Endothelial cell of umbilical vein (primary cell): ENCODE measurements around the gene ADD2. TPM values are rescaled to one million over a fixed set of nuclear protein-coding genes. Genes with fewer than 3 reads are reported as not detected.

Experiments
- BruUV-seq: library from RNA; stranded (reverse); fragments of 400-500 nt; replicated peaks from 2 replicates; lab custom pipeline; 2021; lab: Mats Ljungman, UMichigan
- CTCF ChIA-PET: fragments of 300-600, 350-600 bp; sonication (Branson Sonifier 250); formaldehyde crosslinking; loops from one replicate; lab custom pipeline; 2021; ENCODE audit warnings: antibody characterized with exemption, inconsistent platforms; lab: Charles Lee
- POLR2A ChIA-PET: fragments of 300-600, 350-600 bp; sonication (Branson Sonifier 250); formaldehyde crosslinking; loops from one replicate; lab custom pipeline; 2021; ENCODE audit warnings: antibody characterized with exemption, inconsistent platforms; lab: Charles Lee
- DNase-seq: peaks from one replicate; pipeline ENCODE4 v3.0.0-alpha.2; 2011; ENCODE audit warnings: low read depth, low spot score
- FAIRE-seq: peaks from 2 replicates; lab custom pipeline; 2011; peaks lifted over from hg19 to GRCh38; lab: Jason Lieb, UNC
- H2AFZ ChIP-seq: 2 replicates; pipeline ENCODE4 v1.6.0; 2012; ENCODE audit warnings: low read depth, low read length, control low read depth, inconsistent platforms
- H3K27ac ChIP-seq: 2 replicates; pipeline ENCODE4 v1.5.1; 2011; ENCODE audit warnings: low read depth, mild to moderate bottlenecking, control low read depth, low read length, moderate library complexity; ENCODE audit not compliant: insufficient read depth
- H3K27me3 ChIP-seq, 2 experiments: 2 replicates each; pipeline versions ENCODE4 v1.6.0 to v1.6.1; 2011; ENCODE audit warnings: low read length in 2 of 2, mixed read lengths in 1 of 2; ENCODE audit not compliant: control insufficient read depth in 2 of 2, insufficient read depth in 2 of 2
- H3K36me3 ChIP-seq, 2 experiments: 2 replicates in 1 of 2; 3 replicates in 1 of 2; pipeline ENCODE4 v1.5.1; 2011; ENCODE audit warnings: low read length in 2 of 2, mild to moderate bottlenecking in 1 of 2, moderate library complexity in 1 of 2; ENCODE audit not compliant: control insufficient read depth in 2 of 2, insufficient read depth in 2 of 2; ENCODE audit errors: extremely low read depth in 1 of 2
- H3K4me1 ChIP-seq: 3 replicates; pipeline ENCODE4 v1.5.1; 2011; ENCODE audit warnings: mild to moderate bottlenecking, low read length; ENCODE audit not compliant: control insufficient read depth, insufficient read depth; ENCODE audit errors: extremely low read depth
- H3K4me2 ChIP-seq: 2 replicates; pipeline ENCODE4 v1.6.1; 2011; ENCODE audit warnings: low read length, control low read depth, mixed read lengths; ENCODE audit not compliant: insufficient read depth
- H3K4me3 ChIP-seq, 3 experiments: fragments of 200-600 bp in 1 of 3; sonication (generic), shearing (Covaris generic) in 1 of 3; replicated peaks in 1 of 3; 2 replicates each; pipeline ENCODE4 v1.5.1; 2011 to 2016; ENCODE audit warnings: control low read depth in 3 of 3, low read length in 3 of 3, mild to moderate bottlenecking in 2 of 3, inconsistent platforms in 1 of 3, low read depth in 1 of 3, moderate library complexity in 1 of 3; ENCODE audit not compliant: insufficient read depth in 1 of 3
- H3K79me2 ChIP-seq: 2 replicates; pipeline ENCODE4 v1.6.0; 2012; ENCODE audit warnings: low read length, inconsistent platforms; ENCODE audit not compliant: control insufficient read depth, insufficient read depth
- H3K9ac ChIP-seq: replicated peaks from 2 replicates; pipeline ENCODE3; 2011; ENCODE audit warnings: low read length, control low read depth; ENCODE audit not compliant: insufficient read depth; ENCODE audit errors: extremely low read depth
- H3K9me1 ChIP-seq: replicated peaks from 3 replicates; pipeline ENCODE4 v1.6.0; 2011; ENCODE audit warnings: mild to moderate bottlenecking, low read length; ENCODE audit not compliant: control insufficient read depth, insufficient read depth; ENCODE audit errors: extremely low read depth
- H3K9me3 ChIP-seq: replicated peaks from 2 replicates; pipeline ENCODE4 v1.5.1; 2012; ENCODE audit warnings: low read length, inconsistent platforms; ENCODE audit not compliant: control insufficient read depth, insufficient read depth
- H4K20me1 ChIP-seq: replicated peaks from 2 replicates; pipeline ENCODE3; 2011; ENCODE audit warnings: mild to moderate bottlenecking, low read length; ENCODE audit not compliant: control insufficient read depth, insufficient read depth; ENCODE audit errors: extremely low read depth
- EZH2 ChIP-seq: IDR thresholded peaks from 2 replicates; pipeline ENCODE4 v1.6.1; 2012; ENCODE audit warnings: borderline replicate concordance, low read depth, mild to moderate bottlenecking, moderate library complexity, low read length, inconsistent platforms; ENCODE audit not compliant: severe bottlenecking
- FOS ChIP-seq: IDR thresholded peaks from 2 replicates; pipeline ENCODE4 v1.6.1; 2011; ENCODE audit warnings: mild to moderate bottlenecking, low read length, moderate library complexity, borderline replicate concordance; ENCODE audit not compliant: insufficient read depth
- GATA2 ChIP-seq: IDR thresholded peaks from 2 replicates; pipeline ENCODE4 v1.7.0; 2011; ENCODE audit warnings: low read depth, mild to moderate bottlenecking, moderate library complexity, mixed read lengths, low read length; ENCODE audit not compliant: insufficient read length, insufficient read depth
- JUN ChIP-seq: IDR thresholded peaks from 2 replicates; pipeline ENCODE4 v1.6.1; 2011; ENCODE audit warnings: borderline replicate concordance, low read depth; ENCODE audit not compliant: insufficient read length, insufficient read depth
- MYC ChIP-seq: IDR thresholded peaks from one replicate; pipeline ENCODE4 v1.6.1; 2011; ENCODE audit warnings: mild to moderate bottlenecking, low read depth, low read length
- POLR2A ChIP-seq: IDR thresholded peaks from 2 replicates; pipeline ENCODE4 v1.6.1; 2012; ENCODE audit warnings: low read depth, mild to moderate bottlenecking, control low read depth, low read length
- POLR2AphosphoS5 ChIP-seq: IDR thresholded peaks from 2 replicates; pipeline ENCODE4 v1.6.1; 2012; ENCODE audit warnings: low read depth, mild to moderate bottlenecking, control low read depth, low read length, moderate library complexity; ENCODE audit not compliant: insufficient read depth
- dilution Hi-C: fragments of 300-500 bp; cut with MboI; formaldehyde crosslinking; loops from one replicate; pipeline ENCODE4 v1.15.0; 2019; ENCODE audit warnings: low sequenced_read_pairs; ENCODE audit not compliant: extremely low pct_ligation_motif_present
- intact Hi-C: fragments of 100-400 bp; cut with micrococcal nuclease; formaldehyde crosslinking; loops from one replicate; pipeline ENCODE4 v1.10.0; 2022
- polyA plus RNA-seq, 4 experiments: library from polyadenylated mRNA; depleted of rRNA in 3 of 4; stranded (reverse) in 3 of 4; unstranded in 1 of 4; fragments of >200 nt; gene quantifications; 2 replicates each; pipeline versions ENCODE4 v1.2.1 to v1.2.3, GENCODE V29; 2011 to 2012; ENCODE audit warnings: missing spikeins in 1 of 4
- total RNA-seq: library from RNA; stranded (reverse); gene quantifications from 2 replicates; pipeline ENCODE4 v1.2.3, GENCODE V29; 2021
- TF ChIP-seq, protein P1 (sequence below): IDR thresholded peaks from 2 replicates; pipeline ENCODE4 v1.6.1; 2011; ENCODE audit not compliant: insufficient read depth, insufficient read length
- TF ChIP-seq, protein P2 (sequence below), 2 donors: IDR thresholded peaks; 1 replicate in 1 of 2; 2 replicates in 1 of 2; pipeline ENCODE4 v1.5.1; 2011; ENCODE audit warnings: low read length in 2 of 2, mild to moderate bottlenecking in 2 of 2, moderate library complexity in 2 of 2, control low read depth in 1 of 2, inconsistent platforms in 1 of 2, low read depth in 1 of 2; ENCODE audit not compliant: insufficient read depth in 1 of 2; ENCODE audit errors: extremely low read depth in 1 of 2

The ADD2 gene
- total and polyA plus RNA-seq, 2 donors (not counting 3 experiments of a cell fraction or from before 2014, with no cell fraction given), result 0.17 TPM; not detected in 1

DNA sequence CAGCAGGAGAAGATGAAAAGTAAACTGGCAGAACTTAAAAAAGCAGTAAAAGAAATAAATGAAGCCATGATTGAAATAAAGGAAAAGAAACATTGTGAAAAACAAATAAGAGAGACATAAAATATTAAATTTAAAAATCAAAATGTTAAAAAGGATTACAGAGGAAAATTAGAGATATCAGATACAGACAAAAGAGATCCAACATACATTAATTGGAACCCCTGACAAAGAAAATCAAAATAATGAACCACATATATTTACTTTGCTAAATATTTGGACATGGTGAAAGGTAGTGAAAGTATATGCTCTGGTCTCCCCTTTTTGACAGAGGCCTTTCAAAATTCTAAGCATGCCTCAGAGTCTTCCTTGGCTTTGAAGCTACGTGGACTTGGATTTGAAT is 134.5 kb downstream of the ADD2 start:
- POLR2A ChIA-PET, result no interaction called here

DNA sequence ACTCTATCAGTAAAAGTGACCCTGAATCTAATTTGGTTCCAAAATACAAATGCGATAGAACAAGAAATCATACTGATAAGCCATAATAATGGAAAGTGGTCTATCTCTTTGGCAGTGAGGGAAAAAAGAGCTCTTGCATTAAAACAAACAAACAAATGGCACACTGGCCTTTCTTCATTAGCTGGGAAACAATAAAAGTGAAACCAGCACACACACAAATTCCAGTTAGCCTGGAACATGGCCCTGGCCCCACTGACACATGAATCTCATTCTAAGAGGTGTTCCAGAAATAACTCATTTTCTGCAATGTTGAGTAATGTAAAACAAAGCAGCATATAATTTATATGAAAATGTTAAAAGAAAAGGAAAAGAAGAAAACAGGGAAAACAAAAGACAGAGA is 135.0 kb downstream of the ADD2 start:
- no peak overlapping the region for H3K9ac ChIP-seq
- intact Hi-C loops, result no loop called here
- BruUV-seq, result no TSS peak
- no peak overlapping the region for H2AFZ ChIP-seq
- no peak for TF ChIP-seq GATA2
- no peak for TF ChIP-seq FOS
- no peak for TF ChIP-seq POLR2AphosphoS5
- TF ChIP-seq MYC, result no peak
- TF ChIP-seq EZH2, result no peak
- TF ChIP-seq, protein P1, sequence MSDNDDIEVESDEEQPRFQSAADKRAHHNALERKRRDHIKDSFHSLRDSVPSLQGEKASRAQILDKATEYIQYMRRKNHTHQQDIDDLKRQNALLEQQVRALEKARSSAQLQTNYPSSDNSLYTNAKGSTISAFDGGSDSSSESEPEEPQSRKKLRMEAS, result no peak
- TF ChIP-seq JUN, result no peak
- TF ChIP-seq POLR2A, result no peak
- TF ChIP-seq, protein P2, sequence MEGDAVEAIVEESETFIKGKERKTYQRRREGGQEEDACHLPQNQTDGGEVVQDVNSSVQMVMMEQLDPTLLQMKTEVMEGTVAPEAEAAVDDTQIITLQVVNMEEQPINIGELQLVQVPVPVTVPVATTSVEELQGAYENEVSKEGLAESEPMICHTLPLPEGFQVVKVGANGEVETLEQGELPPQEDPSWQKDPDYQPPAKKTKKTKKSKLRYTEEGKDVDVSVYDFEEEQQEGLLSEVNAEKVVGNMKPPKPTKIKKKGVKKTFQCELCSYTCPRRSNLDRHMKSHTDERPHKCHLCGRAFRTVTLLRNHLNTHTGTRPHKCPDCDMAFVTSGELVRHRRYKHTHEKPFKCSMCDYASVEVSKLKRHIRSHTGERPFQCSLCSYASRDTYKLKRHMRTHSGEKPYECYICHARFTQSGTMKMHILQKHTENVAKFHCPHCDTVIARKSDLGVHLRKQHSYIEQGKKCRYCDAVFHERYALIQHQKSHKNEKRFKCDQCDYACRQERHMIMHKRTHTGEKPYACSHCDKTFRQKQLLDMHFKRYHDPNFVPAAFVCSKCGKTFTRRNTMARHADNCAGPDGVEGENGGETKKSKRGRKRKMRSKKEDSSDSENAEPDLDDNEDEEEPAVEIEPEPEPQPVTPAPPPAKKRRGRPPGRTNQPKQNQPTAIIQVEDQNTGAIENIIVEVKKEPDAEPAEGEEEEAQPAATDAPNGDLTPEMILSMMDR (IDR thresholded peaks at IDR 0.05; ENCODE audit: extremely low read depth in 1 of 2, insufficient read depth in 1 of 2, low read depth in 1 of 2, low read length in 2 of 2), result no peak
- no peak overlapping the region for H3K4me2 ChIP-seq
- dilution Hi-C loops, result no loop called here
- peaks cover 31 to 52% of the 10 kb centered on the region in 2 experiments for H3K27me3 ChIP-seq
- FAIRE-seq (no peak), DNase-seq (no peak)
- CTCF ChIA-PET, result interaction anchor here (1.3 kb wide), 1 partner anchor 14 kb away, joined by 3 read pairs; no protein-coding TSS in a partner anchor
- H3K4me3 ChIP-seq, result no peak overlapping the region
- H3K4me1 ChIP-seq, result no peaks in the 10 kb centered on the region
- no peaks in the 10 kb centered on the region for H3K9me1 ChIP-seq
- no peak overlapping the region for H3K27ac ChIP-seq
- POLR2A ChIA-PET, result no interaction called here
- no peaks in the 10 kb centered on the region for H3K36me3 ChIP-seq
- no peaks in the 10 kb centered on the region for H3K9me3 ChIP-seq
- H3K79me2 ChIP-seq, result no peaks in the 10 kb centered on the region
- H4K20me1 ChIP-seq, result no peaks in the 10 kb centered on the region

More for the DNA sequence above, 134.5 kb downstream of the ADD2 start:
- H3K27me3 ChIP-seq, result peaks cover 31 to 52% of the 10 kb centered on the region in 2 experiments
- intact Hi-C loops (no loop called here), dilution Hi-C loops (no loop called here)
- CTCF ChIA-PET, result interaction anchor here (1.3 to 2.5 kb wide), 3 partner anchors 10 to 330 kb away, joined by 3 to 7 read pairs (median 4); no protein-coding TSS in a partner anchor
- TF ChIP-seq, protein P2 (IDR thresholded peaks at IDR 0.05; ENCODE audit: extremely low read depth in 1 of 2, insufficient read depth in 1 of 2, low read depth in 1 of 2, low read length in 2 of 2), result no peak
- TF ChIP-seq MYC (no peak), POLR2AphosphoS5 (no peak)
- FAIRE-seq, result no peak
- no peaks in the 10 kb centered on the region for H4K20me1 ChIP-seq
- no peaks in the 10 kb centered on the region for H3K4me1 ChIP-seq
- H3K79me2 ChIP-seq, result no peaks in the 10 kb centered on the region
- H2AFZ ChIP-seq, result no peak overlapping the region
- H3K4me2 ChIP-seq, result no peak overlapping the region
- H3K27ac ChIP-seq, result no peak overlapping the region
- no TSS peak for BruUV-seq
- H3K36me3 ChIP-seq, result no peaks in the 10 kb centered on the region
- no peak overlapping the region for H3K4me3 ChIP-seq
- no peaks in the 10 kb centered on the region for H3K9me3 ChIP-seq
- DNase-seq, result no peak
- H3K9ac ChIP-seq, result no peak overlapping the region
- H3K9me1 ChIP-seq, result no peaks in the 10 kb centered on the region
